T follicular helper cell (primary cell): ENCODE results near the gene FAM124A.

Experiments used
- DNase-seq: peaks from one replicate; pipeline ENCODE4 v3.0.0-alpha.2; 2020; ENCODE audit warnings: low read depth

The FAM124A gene

GRCh38 chr13:51221108-51221507 is 1.1 kb upstream of the FAM124A start:
- no peak for DNase-seq

DNA sequence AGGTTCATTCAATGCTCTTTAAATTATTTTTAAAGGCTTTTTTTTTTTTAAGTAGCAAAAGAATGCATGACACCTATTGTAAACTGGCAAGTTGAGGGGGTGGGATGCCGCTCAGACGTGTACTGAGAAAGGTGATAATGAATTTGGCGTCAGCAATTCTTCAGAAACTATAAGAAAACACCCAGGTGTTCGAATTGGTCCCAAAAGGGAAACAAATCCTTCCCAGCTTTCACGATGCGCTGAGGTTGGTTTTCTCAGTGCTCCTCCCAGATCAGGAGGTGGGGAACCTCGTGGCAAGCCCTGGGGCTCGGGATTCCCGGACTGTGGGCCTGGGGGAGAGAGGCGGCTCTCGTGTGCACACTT is 543 bp upstream of the FAM124A start:
- DNase-seq: no peak

- no peak for DNase-seq
These were observed 725 bp downstream of the FAM124A start for GRCh38 chr13:51222686-51223559.

DNA sequence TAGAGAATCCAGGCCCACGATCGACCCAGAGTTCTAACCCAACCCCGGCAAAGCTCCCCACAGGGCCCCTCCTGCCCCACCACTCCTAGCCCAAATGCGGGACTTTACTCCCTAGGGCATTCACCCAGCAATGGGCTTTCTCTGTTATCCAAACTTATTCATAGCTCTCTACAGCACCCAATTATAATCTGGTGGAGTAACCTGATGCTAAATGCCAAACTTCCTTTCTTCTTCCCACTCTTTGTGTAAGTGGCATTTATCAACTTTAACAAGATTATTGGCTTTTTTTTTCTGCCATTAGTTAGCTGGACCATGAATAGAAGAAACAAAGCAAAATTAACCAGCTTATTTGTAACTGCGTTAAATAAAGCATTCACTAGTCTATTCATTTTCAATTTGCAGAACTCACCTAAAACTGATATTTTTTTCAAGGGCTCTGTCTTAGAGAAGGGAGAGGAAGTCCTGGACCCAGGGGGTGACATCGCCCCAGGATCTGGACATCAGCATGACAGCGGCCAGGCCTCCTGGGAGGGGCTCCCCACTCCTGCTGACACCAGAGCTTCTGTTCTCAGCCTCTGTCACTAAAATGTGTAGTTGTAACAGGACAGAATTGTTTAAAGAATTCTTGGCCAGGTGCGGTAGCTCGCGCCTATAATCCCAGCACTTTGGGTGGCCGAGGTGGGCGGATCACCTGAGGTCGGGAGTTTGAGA is 1.5 kb downstream of the FAM124A start:
- DNase-seq: no peak

- DNase-seq: no peak
These were observed 2.8 kb downstream of the FAM124A start for GRCh38 chr13:51225029-51225428.

GRCh38 chr13:51227404-51227803 is 5.2 kb downstream of the FAM124A start:
- DNase-seq: no peak

- DNase-seq: no peak
These were observed 7.0 kb downstream of the FAM124A start for GRCh38 chr13:51229101-51229719.

DNA sequence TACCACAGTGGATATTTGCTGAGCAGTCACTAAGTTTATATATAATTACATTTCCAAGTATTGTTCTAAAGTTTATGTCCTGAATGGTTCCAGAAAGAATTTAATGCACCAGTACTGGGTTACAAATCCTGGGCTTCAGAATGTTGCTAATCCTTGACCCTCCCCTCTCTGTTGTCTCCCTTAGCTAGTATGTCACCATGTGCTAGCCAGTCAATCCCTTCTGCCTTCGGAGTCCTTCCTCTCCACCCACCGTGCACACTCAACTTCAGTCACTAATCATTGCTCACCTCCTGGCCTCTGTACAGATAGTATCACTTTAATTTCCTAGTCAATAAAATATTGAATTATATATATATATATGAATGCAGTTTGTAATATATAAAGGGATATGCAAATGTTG is 7.5 kb downstream of the FAM124A start:
- no peak for DNase-seq

GRCh38 chr13:51230477-51231105 is 8.4 kb downstream of the FAM124A start:
- no peak for DNase-seq

GRCh38 chr13:51231456-51231855 is 9.3 kb downstream of the FAM124A start:
- DNase-seq: no peak

- DNase-seq: no peak
These were observed 10.1 kb downstream of the FAM124A start for GRCh38 chr13:51232328-51232727.

DNA sequence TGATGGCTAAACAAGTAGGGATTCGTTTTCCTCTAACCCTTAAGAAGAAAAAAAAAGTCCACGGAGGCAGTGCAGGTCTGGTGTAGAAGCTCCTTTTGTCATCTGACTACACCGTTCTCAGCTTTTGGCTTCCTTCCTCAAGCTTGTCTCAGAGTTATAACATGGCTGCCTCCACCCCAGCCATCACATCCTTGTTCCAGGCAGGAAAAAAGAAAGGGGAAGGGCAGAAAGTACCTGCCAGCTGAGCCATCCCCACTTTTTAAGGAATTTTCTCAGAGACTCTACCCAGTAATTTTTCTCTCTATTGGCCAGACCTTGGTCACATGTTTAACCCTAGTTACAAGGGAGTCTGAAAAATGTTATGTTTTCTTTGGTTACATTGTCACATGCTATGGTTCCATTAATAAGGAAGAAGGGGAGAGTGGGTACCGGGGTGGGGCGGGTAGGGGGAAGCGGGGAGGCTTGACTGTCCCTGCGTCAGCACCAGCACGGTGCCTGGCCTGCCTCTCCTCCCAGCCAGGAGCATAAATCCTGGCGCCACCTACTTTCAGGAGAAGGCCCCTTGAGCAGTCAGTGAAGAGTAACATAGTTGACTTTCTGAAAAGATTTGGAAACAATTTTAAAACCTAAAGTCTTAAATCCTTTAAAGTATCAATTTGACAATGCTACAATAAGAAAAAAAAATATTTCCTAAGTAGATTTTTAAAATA is 11.1 kb downstream of the FAM124A start:
- DNase-seq: no peak

- no peak for DNase-seq
These were observed 12.5 kb downstream of the FAM124A start for GRCh38 chr13:51234676-51235075.

DNA sequence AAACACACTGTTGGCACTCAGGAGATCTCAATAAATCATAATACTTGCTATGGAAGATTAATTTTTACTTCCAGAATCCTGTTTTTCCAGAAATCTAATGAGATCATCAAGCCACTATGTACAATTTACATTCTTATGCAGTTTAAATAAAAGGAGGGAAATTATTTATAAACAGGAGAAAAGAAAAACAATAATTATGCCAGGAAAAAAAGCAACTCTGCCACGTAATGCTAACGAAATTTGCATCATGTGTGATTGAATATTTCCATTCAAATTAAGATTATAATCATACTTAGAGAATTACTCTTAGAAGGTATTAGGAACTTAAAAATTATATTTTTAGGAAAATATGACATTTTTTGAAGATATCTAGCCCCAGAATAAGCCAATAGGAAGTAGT is 13.0 kb downstream of the FAM124A start:
- no peak for DNase-seq

- no peak for DNase-seq
These were observed 13.7 kb downstream of the FAM124A start for GRCh38 chr13:51235756-51236490.

DNA sequence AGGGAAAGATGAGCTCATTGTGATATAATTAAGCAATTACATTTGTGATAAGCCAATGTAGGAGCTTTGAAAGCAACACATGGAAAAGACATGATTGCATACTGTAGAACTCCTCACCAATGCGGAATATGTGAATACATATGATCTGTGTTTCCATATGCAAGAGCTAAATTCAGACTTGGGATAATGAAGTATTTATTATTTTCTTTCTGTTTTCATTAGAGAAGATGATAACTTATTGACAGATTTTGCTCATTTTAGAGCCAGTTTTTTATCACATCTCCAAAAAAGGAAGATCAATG is 14.2 kb downstream of the FAM124A start:
- DNase-seq: no peak

DNA sequence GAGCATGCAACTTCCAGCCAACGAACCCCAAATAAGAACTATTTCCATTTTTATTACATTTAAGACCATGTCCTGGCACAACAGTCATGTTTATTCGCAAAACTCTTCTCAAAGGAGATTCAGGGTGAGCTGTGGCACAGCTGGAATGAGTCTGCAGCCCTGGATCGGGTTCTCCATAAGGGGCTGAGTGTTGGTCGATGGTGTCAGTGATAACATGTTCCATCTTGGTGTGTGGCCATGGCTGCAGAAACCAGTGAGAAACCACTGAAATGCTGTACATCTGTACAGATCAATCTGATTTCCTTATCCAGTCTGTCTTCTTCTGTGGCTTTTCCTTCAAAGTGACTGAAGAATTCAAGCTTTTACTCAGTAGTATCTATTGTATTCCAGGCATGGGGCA is 15.2 kb downstream of the FAM124A start:
- DNase-seq: no peak

GRCh38 chr13:51237887-51238286 is 15.7 kb downstream of the FAM124A start:
- no peak for DNase-seq

DNA sequence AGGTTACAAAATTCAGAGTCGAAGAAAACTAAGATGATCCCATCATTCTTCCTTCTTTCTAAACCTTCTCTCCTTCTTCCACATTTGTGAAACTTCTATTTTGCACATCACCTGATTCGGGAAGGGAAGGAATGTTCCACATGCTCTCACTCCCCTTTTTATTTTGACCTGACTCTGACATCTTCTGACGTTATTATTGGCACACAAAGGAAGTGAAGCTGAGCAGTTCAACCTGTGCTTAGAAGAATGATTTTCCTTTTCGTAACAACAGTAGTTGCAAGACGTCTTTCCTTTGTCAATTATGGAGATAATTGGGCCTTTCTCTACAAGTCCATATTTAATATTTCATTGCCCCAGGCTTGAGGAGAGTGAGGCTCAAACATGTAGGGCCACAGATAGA is 18.0 kb downstream of the FAM124A start:
- no peak for DNase-seq

GRCh38 chr13:51240958-51241357 is 18.8 kb downstream of the FAM124A start:
- DNase-seq: no peak

DNA sequence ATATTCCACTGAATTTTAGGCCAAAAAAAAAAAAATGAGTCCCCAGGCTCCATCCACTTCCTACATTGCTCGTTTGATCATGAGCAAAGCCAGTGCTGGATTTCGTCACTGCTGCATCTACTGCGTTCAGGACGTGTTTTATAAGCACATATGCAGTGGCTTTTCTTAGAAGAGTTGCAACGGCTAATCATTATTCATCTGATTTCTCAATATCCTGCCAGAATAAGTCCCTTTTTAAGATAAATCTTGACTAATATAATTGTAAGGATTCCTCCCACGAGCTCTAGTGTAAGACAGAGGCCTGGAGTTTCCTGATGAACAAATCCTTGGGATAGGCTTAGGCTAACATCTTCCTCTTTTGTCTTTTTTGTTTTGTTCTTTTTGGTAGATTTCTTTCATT is 19.5 kb downstream of the FAM124A start:
- DNase-seq: no peak
